Amniotic stem cell (primary cell): ENCODE results near the gene FBXO2.
A peak's percentile ranks its signal among the peaks of the same experiment; 100 is the strongest.

ENCODE experiments used
- DNase-seq: peaks from one replicate; lab custom pipeline; 2025; lab: John Stamatoyannopoulos, UW

FBXO2 gene

DNA sequence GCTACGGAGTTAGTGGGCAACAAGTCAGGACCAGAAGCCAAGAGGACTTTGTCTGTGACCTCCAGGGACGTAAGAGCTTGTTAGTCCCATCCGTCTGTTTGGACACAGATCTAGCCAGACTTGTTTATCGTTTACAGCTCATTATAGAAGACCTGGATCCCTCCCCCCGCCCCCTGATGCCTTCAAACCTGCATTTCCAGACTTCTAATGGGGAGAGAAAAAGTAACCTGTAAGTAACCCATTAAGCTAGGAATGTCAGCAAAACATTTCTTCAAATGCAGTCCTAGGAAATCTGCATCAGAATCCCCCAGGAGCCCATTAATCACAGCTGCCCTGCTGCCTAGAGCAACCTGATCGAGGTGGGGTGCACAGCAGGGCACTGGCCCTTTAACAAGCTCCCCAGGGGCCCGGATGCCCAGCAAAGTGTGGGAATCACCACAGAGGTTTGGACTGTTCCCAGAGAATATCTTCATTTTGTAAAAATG lies 28.1 kb upstream of the FBXO2 start:
- no peak for DNase-seq

DNA sequence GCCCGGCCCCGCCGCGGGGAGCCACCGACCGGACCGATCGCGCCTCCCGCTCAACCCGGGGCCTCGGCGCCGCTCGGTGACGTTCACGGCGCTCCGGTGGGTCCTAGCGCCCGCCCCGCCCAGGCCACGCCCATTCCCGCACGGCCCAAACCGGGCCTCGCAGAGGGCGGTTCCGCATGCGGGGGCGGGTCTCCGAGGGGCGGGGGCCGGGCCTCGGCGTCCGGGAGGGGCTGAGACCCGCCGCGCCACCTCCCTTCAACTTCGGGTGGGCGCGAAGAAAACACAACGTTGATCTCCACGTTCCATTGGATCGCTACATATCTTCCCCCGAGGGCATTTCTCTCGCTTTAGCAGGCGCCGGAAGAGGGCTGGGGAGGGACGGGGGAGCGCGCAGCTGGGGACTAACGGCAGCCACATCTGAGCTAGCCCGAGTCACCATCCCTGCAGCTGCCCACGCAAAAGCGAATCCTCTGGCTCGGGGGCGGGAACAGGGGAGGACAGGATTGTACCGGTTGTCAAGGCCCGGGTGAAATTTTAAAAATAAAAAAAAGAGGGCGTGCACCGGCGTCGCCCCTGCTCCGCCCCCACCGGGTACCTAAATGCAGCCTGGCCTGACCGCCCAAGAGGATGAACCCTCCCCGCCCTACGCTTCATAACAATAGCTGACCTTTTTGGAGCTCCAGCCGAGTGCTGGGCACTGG lies 27.0 kb upstream of the FBXO2 start, which contains the start of gene MAD2L2:
Gene MAD2L2 (minus strand): TSS at position 78 of the 701 bp plus-strand sequence. CDS start 547 bp downstream, outside the sequence.
- DNase-seq, result peak; percentile 73

DNA sequence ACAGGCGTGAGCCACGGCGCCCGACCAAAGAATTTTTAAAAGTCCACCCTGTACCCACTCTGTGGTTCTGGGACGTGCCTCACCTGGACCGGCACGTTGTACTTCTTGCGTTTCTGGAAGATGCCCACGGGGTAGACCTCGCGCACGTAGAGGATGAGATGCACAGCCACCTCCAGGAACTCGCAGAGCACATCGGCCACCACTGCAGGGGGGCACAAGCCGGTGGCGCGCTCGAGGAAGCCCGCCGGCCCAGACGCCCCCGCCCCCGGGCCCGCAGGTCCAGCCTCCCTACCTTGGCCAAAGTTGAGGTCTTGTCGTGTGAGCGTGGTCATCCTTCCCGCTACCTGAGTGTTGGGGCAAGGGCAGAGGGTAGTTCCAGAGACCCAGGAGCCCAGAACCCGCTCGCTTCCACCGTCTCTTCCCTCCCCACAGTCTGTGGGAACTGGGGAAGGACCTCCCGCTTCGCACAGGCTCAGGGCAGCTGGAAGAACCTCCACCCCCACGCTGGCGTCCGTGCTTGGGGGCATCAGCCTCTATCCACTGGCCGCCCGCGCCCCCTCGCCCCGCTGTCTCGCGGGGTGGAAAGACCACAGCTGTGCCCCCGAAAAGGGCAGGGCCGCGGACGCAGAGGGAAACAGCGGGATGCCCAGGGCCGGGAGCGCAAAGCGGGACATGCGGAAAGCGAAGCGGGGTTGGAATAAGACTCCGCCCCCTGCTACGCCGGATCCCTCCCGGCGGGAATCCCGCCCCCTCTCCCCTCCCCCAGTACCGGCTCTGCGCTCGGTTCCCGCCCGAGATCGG lies 26.2 kb upstream of the FBXO2 start:
- DNase-seq, result no peak

DNA sequence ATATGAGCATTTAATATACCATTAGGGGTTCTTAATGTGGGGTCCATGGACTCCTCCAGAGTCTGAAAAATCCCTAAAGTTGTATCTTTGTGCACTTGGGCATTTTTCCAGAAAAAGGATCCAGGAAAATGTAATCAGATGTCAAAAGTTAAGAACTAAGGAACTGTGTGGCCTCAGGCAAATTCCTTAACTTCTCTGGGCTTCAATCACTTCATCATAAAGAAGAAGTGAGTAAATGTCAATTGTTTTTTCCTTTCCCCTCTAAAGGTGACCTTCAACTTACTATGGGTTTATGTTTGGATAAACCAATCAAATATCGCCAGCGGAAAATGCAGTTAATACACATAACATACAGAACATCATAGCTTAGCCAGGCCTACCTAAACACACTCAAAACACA lies 24.2 kb upstream of the FBXO2 start:
- no peak for DNase-seq

DNA sequence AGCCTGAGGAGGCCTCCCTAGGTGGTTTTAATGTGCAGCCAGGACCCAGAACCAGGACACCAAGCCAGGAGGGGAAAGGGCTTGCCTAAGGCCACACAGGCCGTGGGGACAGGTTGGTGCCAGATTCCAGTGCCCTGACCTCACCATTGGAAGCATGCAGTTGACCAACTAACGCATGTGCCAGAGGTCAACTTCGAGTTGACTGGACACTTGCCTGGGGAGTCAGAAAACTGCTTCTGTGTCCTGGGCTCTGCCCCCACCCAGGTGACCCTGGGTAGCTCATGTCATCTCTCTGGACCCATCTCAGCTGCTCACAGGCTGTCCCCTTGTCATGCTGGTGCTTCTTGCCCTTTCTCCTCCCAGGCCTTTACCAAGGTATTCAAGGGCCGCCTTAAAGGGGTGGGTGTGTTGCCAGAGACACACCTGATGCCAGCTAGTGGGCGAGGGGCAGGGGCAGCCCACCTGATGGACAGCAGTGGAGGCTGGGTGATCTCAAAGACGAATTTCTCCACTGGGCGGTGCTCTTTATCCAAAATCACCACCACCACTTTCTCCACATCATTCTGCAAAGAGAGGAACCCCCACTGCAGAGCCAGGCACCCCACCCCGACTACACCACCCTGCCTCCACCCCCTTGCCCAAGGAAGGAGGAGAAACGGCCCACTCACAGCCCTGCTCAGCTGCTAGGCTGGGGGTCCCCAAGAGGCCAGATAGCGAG lies 22.3 kb upstream of the FBXO2 start:
- DNase-seq, result no peak

DNA sequence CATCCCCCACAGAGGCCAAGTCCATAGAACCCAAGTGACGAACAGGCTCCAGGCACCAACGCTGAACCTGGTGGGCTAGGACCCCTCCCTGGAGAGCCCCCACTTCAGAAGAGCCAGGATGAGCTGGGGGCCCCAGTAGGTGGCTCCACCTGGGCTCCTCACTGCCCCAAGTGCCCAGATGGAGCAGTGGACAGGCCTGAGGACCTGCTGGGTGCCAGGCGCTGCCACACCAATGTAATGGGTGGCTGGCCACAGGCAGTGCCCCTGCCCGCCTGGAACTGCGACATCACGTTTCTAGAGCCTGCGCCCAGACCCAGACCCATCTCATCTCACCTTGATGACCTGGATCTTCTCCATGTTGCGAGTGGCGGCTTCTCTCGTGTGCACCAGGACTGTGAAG lies 21.1 kb upstream of the FBXO2 start:
- DNase-seq, result no peak

DNA sequence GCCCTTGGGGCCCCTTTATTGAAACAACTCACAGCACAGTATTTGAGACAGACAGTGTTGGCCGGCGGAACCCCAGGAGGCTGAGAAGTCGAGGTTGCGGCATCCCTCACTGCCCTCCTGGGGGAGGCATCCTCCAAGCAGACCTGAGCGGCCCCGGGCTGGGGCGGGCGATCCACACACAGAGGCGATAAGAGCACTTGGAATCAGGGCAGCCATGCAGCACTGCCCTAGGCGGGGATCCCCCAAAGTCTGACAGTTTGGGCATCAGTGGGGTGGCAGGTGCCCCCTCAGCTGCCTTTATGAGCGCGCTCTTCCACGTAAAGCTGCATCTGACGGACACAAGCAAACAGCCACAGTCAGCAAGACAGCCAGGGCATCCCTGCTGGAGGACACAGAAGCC lies 20.3 kb upstream of the FBXO2 start:
- no peak for DNase-seq

DNA sequence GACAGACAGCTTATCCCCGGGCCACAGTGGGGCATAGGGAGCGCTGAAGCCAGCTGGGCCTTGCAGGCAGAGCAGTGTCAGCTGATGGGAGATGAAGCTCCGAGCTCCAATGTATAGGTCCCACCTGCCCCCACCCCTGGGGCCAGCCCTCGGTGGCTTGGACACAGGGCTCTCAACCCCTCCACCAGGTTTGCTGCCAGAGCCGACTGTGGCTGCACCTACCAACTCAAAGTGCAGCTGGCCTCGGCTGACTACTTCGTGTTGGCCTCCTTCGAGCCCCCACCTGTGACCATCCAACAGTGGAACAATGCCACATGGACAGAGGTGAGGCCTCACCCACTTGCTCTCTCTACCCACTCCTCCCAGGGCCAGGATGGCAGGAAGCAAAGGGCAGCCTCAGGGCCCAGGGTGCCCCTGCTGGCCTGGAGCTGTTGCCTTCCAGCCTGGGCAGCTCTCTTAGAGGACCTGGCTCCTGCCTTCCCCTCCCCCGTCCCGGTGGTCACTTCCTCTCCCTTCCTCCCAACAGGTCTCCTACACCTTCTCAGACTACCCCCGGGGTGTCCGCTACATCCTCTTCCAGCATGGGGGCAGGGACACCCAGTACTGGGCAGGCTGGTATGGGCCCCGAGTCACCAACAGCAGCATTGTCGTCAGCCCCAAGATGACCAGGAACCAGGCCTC lies 19.0 kb upstream of the FBXO2 start:
- no peak for DNase-seq

DNA sequence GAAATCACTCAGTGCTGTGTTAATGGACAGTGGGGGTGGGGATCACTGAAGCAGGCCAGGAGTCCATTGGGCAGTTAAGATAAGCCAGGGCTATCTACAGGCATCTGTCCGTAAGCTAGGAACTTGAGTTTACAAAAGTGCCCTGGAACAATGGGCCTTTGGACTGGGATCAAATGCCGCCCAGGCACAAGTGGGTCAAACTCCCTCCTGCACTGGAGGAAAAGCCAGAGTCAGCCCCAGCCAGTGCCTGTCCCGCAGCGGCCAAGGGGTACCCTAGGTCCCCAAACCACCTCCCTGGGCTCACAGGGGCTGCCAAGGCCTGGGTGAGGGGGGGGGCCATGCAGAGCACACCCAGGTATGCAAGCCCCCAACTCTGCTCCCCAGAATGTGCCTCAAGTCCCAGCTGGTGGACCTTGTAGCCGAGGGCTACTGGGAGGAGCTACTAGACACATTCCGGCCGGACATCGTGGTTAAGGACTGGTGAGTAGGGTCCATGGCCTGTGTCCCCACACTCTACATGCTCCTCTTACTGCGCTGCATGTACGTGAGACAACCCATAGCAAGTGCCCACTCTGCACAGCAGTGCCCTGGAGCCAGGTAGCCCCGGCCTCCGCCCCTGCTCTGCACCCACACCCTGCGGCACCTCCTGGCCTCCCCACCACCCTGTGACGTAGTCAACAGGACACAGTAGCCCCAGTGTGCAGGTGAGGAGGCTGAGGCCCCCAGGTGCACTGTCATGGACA lies 17.5 kb upstream of the FBXO2 start:
- no peak for DNase-seq

DNA sequence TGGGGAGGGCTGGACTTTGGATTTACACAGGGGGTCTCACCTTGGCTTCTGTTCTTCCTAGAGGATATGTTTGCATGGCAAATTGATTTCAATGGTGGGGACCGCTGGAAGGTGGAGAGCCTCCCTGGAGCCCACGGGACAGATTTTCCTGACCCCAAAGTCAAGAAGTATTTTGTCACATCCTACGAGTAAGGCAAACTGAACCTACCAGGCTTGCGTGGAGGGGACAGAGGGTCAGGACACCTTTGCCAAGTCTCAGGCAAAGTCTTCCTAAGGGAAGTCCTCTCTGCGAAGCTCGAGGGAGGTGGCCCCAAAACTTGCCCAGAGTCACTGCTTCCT lies 16.9 kb upstream of the FBXO2 start:
- DNase-seq, result no peak

DNA sequence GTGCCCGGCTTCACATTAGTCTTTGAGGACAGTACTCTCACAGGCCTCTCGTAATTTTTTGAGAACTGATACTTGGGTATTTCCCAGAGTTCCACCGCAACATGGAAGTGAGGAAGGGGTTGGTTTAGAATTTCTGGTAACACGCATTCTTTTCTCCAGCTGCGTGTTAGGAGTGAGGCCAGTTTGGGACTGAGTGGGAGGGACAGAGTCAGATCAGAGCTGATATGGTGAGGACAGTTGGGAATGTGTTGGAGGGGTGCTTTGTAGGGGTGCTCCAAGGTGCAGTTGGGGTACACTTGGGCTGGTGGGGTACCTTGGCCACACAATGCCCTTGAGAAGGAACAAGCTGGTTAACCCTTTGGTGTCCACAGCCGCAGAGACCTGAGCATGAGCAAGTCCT lies 16.5 kb upstream of the FBXO2 start:
- DNase-seq, result no peak

DNA sequence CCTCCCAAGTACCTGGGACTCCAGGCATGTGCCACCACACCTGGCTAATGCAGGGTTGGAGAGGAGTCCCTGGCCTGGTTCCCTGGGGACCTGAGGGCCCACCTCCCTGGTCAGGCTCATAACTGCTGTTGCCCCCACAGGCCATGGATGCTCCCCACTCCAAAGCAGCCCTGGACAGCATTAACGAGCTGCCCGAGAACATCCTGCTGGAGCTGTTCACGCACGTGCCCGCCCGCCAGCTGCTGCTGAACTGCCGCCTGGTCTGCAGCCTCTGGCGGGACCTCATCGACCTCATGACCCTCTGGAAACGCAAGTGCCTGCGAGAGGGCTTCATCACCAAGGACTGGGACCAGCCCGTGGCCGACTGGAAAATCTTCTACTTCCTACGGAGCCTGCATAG lies 14.3 kb upstream of the FBXO2 start:
- DNase-seq, result no peak

DNA sequence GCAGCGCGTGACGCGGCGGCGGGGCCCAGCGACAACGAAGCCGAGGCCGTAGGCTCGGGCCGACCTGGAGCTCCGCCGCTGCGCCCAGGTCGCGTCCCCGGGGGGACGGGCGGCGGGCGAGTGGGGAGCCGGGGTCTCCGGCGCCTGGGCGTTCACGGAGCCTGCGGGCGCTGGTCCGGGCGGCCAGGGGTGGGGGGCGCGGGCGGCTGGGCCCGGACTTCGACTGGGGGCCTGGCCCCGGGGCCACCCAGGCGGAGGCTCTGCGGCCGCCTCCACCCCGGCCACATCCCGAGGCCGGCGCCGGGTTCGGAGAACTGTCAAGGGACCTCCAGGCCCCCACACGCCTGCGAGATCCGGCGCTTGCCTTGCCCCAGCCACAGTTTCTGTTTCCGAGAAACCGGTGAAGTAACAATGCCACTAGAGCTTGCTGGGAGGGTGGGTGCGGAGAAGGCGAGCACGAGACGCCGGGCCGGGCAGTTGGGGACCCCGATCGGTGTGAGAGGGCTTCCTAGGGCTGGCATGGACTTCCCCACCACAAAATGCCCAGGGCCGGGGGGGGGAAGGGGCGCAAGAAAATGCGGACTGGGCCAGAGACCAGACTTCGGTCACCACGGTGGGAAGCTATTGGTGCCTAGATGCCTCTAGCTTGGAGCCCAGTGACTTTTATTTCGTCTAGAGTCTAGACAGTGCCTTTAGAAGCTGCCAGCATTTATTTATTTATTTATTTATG lies 10.3 kb upstream of the FBXO2 start:
- DNase-seq, result no peak

DNA sequence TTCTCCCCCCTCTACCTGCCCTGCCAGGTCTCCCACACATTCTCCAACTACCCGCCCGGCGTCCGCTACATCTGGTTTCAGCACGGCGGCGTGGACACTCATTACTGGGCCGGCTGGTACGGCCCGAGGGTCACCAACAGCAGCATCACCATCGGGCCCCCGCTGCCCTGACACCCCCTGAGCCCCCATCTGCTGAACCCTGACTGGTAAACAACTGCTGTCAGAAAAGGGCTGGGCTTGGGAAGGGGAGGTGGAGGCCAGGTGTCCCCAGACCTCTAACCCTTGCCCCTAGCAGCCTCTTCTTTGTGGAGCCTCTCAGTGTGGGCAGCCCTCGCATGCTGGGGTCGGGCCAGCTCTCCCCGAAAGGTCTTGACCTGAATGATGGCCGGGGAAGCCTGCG lies 6.9 kb upstream of the FBXO2 start:
- no peak for DNase-seq

DNA sequence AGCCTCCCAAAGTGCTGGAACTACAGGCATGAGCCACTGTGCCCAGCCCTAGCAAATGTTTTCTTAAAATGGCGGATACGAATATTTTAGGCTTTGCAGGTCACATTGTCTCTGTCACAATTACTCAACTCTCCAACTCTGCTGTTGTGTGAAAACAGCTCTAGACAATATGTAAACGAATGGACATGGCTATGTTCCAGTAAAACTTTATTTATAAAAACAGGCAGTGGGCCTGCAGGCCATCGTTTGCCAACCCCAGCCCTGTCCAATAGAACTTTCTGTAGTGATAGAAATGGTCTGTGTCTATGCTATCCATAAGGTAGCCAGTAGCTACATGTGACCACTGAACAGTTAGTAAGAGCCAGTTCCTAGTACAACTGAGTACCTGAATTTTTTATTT lies 5.5 kb upstream of the FBXO2 start:
- DNase-seq, result no peak

DNA sequence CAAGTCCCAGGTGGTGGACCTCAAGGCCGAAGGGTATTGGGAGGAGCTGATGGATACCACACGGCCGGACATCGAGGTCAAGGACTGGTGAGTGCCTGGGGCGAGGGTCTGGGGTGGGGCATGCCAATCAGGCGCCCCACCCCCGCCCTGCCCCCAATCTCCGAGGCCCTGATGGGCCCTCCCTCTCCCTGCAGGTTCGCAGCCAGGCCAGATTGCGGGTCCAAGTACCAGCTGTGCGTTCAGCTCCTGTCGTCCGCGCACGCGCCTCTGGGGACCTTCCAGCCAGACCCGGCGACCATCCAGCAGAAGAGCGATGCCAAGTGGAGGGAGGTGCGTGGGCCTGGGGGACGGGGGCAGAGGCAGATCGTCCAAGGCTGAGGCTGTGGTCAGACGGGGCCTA lies 4.3 kb upstream of the FBXO2 start:
- no peak for DNase-seq

DNA sequence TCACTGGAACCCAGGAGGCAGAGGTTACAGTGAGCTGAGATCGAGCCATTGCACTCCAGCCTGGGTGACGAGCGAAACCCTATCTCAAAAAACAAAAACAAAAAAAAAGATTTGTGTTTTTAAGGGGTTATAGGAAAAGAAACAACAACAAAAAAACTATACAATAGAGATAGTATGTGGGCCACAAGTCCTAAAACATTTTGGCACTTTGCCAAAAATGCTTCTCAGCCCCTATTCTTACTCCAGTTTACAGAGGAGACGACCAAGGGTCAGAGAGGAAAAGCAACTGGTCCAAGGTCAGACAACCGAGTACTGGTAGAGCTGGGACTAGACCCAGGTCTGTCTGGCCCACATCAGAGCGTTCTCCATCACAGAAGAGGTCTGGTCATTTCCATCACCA lies 3.4 kb upstream of the FBXO2 start:
- no peak for DNase-seq

DNA sequence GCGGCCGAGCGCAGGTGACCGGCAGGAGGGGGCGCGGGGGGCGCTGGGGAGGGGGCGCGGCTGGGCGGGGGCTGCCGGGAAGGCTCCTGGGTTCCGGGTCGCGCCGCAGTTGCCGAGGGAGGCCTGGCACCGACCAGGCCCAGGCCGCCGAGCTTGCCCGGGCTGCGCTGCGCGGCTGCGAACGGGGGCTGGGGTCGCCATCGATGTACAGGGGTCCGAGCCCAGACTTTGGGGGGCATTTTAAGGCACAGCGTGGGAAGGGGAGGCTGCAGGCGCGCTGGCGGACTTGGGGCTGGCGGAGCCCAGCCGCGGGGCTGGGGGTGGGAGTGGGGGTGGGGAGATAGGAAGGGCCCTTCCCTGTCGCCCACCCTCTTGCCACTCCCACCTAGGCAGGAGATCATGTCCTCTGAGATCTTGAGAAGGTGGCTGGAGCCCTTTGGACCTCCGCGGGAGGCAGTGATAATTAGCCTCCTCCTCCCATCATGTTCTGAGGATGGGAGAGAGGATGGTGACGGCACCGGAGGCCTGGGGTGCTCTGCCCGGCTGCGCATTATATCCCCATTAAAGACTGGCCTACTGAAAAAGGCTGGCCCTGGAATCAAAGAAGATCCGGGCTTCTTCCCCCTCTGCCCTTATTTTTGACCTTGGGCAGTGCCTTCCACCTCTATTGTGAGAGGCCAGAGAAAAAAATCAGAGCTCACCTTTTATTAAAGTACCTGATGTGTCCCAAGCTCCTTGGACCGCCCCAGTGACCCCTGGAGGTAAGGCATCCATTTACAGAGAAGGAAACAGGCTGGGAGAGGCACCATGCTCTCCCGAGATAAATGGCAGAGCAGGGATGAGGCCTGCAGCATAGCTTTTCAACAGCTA lies 945 bp upstream of the FBXO2 start:
- no peak for DNase-seq

DNA sequence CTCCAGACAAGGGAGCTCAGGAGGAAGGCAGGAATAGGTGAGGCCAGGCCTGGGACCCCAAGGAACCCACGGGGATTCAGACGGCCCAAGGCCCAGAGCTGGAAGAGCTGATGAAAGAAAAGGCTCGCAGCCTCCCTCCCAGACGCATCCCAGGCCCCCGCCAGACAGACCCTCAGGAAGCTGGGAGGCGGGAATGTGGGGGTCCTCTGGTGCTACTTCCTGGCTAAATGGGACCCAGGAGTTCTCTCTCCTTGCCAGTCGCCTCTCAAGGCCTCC lies 430 bp downstream of the FBXO2 start:
- DNase-seq, result no peak
